Neural progenitor cell (in vitro differentiated cells): ENCODE measurements around the gene KRT2. TPM values are rescaled to one million over a fixed set of nuclear protein-coding genes. Genes with fewer than 3 reads are reported as not detected.

ENCODE experiments used
- DNase-seq: peaks from one replicate; pipeline ENCODE4 v3.0.0-alpha.2; 2016; ENCODE audit warnings: low spot score
- H2AFZ ChIP-seq: fragments of 200-600 bp; sonication (generic); replicated peaks from 2 replicates; pipeline ENCODE4 v1.6.1; 2016; ENCODE audit warnings: antibody characterized with exemption
- H3F3A ChIP-seq: fragments of 200-600 bp; sonication (generic); 2 replicates; pipeline ENCODE4 v1.6.1; 2016; ENCODE audit warnings: antibody characterized with exemption, low read depth
- H3K27ac ChIP-seq: fragments of 200-600 bp; sonication (generic); 2 replicates; pipeline ENCODE4 v1.5.1; 2016; ENCODE audit warnings: mild to moderate bottlenecking
- H3K27me3 ChIP-seq: fragments of 200-600 bp; sonication (generic); 2 replicates; pipeline ENCODE4 v1.6.1; 2016; ENCODE audit warnings: mild to moderate bottlenecking, moderate library complexity
- H3K36me3 ChIP-seq: fragments of 200-600 bp; sonication (generic); 2 replicates; pipeline ENCODE4 v1.5.1; 2016
- H3K4me1 ChIP-seq: fragments of 200-600 bp; sonication (generic); 2 replicates; pipeline ENCODE4 v1.6.1; 2016; ENCODE audit warnings: mixed run types
- H3K4me2 ChIP-seq: fragments of 200-600 bp; sonication (generic); 2 replicates; pipeline ENCODE4 v1.6.1; 2016
- H3K4me3 ChIP-seq: fragments of 200-600 bp; sonication (generic); 2 replicates; pipeline ENCODE4 v1.5.1; 2016
- H3K79me2 ChIP-seq: fragments of 200-600 bp; sonication (generic); 2 replicates; pipeline ENCODE4 v1.6.1; 2016; ENCODE audit warnings: low read depth
- H3K9ac ChIP-seq: fragments of 200-600 bp; sonication (generic); 2 replicates; pipeline ENCODE4 v1.6.1; 2016
- H3K9me3 ChIP-seq: fragments of 200-600 bp; sonication (generic); 2 replicates; pipeline ENCODE4 v1.5.1; 2016; ENCODE audit warnings: low read depth
- H4K20me1 ChIP-seq: fragments of 200-600 bp; sonication (generic); 2 replicates; pipeline ENCODE4 v1.6.1; 2016; ENCODE audit warnings: low read depth
- H3K27ac Mint-ChIP-seq: 3 replicates; pipeline ENCODE4 v1.8.0; 2021; ENCODE audit warnings: mixed read lengths
- H3K27me3 Mint-ChIP-seq: 2 replicates; pipeline ENCODE4 v1.8.0; 2022; ENCODE audit warnings: low read depth, mild to moderate bottlenecking, inconsistent platforms, moderate library complexity, mixed read lengths; ENCODE audit not compliant: insufficient read depth
- H3K36me3 Mint-ChIP-seq: 3 replicates; pipeline ENCODE4 v1.8.0; 2021; ENCODE audit warnings: mixed read lengths
- H3K4me1 Mint-ChIP-seq: 3 replicates; pipeline ENCODE4 v1.8.0; 2021; ENCODE audit warnings: mixed read lengths
- H3K4me3 Mint-ChIP-seq: 3 replicates; pipeline ENCODE4 v1.8.0; 2021; ENCODE audit warnings: mild to moderate bottlenecking, moderate library complexity, mixed read lengths
- H3K9me3 Mint-ChIP-seq: 3 replicates; pipeline ENCODE4 v1.8.0; 2020; ENCODE audit warnings: mixed read lengths
- CTCF ChIP-seq: fragments of 200-600 bp; sonication (generic); IDR thresholded peaks from 2 replicates; pipeline ENCODE4 v1.5.1; 2017; ENCODE audit warnings: antibody characterized with exemption, mild to moderate bottlenecking
- EZH2 ChIP-seq: fragments of 200-600 bp; sonication (generic); IDR thresholded peaks from 2 replicates; pipeline ENCODE4 v1.6.1; 2017; ENCODE audit warnings: antibody characterized with exemption, mild to moderate bottlenecking, moderate library complexity
- EZH2phosphoT487 ChIP-seq: fragments of 200-600 bp; sonication (generic); IDR thresholded peaks from 2 replicates; pipeline ENCODE4 v1.6.1; 2017; ENCODE audit warnings: antibody characterized with exemption
- total RNA-seq: library from RNA; depleted of rRNA; stranded (reverse); fragments of >200 nt; gene quantifications from 2 replicates; pipeline ENCODE4 v1.2.3, GENCODE V29; 2015; ENCODE audit warnings: low replicate concordance

The KRT2 gene
- total RNA-seq, 1 donor from 2014 or later: not detected

DNA sequence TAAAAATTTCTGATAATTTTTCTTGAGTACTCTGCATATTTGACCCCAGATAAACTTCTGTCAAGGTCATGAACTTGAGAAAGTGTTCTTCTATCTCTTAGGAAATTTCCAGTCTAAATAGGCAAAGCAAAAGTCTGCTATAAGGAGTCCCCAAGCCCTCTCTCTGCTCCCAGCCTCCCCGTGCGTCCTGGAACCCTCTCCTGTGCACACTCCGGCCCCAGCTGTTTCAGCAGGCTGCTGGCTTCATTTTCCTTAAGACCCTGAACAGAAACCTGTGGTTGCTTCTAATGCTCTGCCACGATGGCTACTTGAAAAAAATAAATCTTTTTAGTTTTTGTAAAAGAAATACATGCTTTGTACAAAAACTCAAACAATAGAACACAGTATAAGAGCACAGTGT lies 14.7 kb downstream of the KRT2 start:
- H3K9me3 ChIP-seq: no peaks in the 10 kb centered on the region
- no peak for TF ChIP-seq EZH2phosphoT487
- no peak for TF ChIP-seq CTCF
- no peak for TF ChIP-seq EZH2
- H3K9me3 Mint-ChIP-seq: no peaks in the 10 kb centered on the region
- no peak overlapping the region for H3K4me3 ChIP-seq
- no peak overlapping the region for H2AFZ ChIP-seq
- H3K4me1 Mint-ChIP-seq: peaks cover 2% of the 10 kb centered on the region
- H3K9ac ChIP-seq: no peak overlapping the region
- no peaks in the 10 kb centered on the region for H3K79me2 ChIP-seq
- no peak overlapping the region for H3K27ac Mint-ChIP-seq
- peaks cover 8% of the 10 kb centered on the region for H3K27me3 ChIP-seq
- no peak overlapping the region for H3K4me3 Mint-ChIP-seq
- H3K27me3 Mint-ChIP-seq: peaks cover 7% of the 10 kb centered on the region
- H3K4me2 ChIP-seq: no peak overlapping the region
- DNase-seq: no peak
- no peaks in the 10 kb centered on the region for H3K36me3 ChIP-seq
- no peaks in the 10 kb centered on the region for H4K20me1 ChIP-seq
- no peaks in the 10 kb centered on the region for H3K4me1 ChIP-seq
- H3K36me3 Mint-ChIP-seq: no peaks in the 10 kb centered on the region
- H3K27ac ChIP-seq: no peak overlapping the region
- H3F3A ChIP-seq: no peaks in the 10 kb centered on the region

- H3K79me2 ChIP-seq: no peaks in the 10 kb centered on the region
- Mint-ChIP-seq H3K4me3 (no peak overlapping the region), H3K36me3 (no peaks in the 10 kb centered on the region), H3K9me3 (no peaks in the 10 kb centered on the region), H3K4me1 (peaks cover 2% of the 10 kb centered on the region), H3K27me3 (peaks cover 7% of the 10 kb centered on the region), H3K27ac (no peak overlapping the region)
- H3K4me3 ChIP-seq: no peak overlapping the region
- H3K27me3 ChIP-seq: peaks cover 8% of the 10 kb centered on the region
- no peaks in the 10 kb centered on the region for H3F3A ChIP-seq
- no peak overlapping the region for H2AFZ ChIP-seq
- H4K20me1 ChIP-seq: no peaks in the 10 kb centered on the region
- no peaks in the 10 kb centered on the region for H3K4me1 ChIP-seq
- DNase-seq: no peak
- no peak overlapping the region for H3K27ac ChIP-seq
- H3K4me2 ChIP-seq: no peak overlapping the region
- H3K9ac ChIP-seq: no peak overlapping the region
- no peaks in the 10 kb centered on the region for H3K36me3 ChIP-seq
- no peaks in the 10 kb centered on the region for H3K9me3 ChIP-seq
- TF ChIP-seq EZH2: no peak
- no peak for TF ChIP-seq EZH2phosphoT487
- TF ChIP-seq CTCF: no peak
Measured at GRCh38 chr12:52636592-52637258, 15.3 kb downstream of the KRT2 start.

GRCh38 chr12:52636189-52636588 lies 15.8 kb downstream of the KRT2 start:
- Histone ChIP-seq H3K4me2 (no peak overlapping the region), H3K9me3 (no peaks in the 10 kb centered on the region), H4K20me1 (no peaks in the 10 kb centered on the region), H3K79me2 (no peaks in the 10 kb centered on the region), H3F3A (no peaks in the 10 kb centered on the region), H3K4me3 (no peak overlapping the region), H3K4me1 (no peaks in the 10 kb centered on the region), H3K27me3 (peaks cover 8% of the 10 kb centered on the region), H3K36me3 (no peaks in the 10 kb centered on the region), H2AFZ (no peak overlapping the region), H3K9ac (no peak overlapping the region), H3K27ac (no peak overlapping the region)
- no peaks in the 10 kb centered on the region for H3K36me3 Mint-ChIP-seq
- TF ChIP-seq EZH2 (no peak), CTCF (no peak), EZH2phosphoT487 (no peak)
- DNase-seq: no peak
- H3K4me1 Mint-ChIP-seq: peaks cover 2% of the 10 kb centered on the region
- H3K4me3 Mint-ChIP-seq: no peak overlapping the region
- H3K9me3 Mint-ChIP-seq: no peaks in the 10 kb centered on the region
- H3K27me3 Mint-ChIP-seq: peaks cover 7% of the 10 kb centered on the region
- H3K27ac Mint-ChIP-seq: no peak overlapping the region
